Erythroblast (primary cell): ENCODE data around the gene SLC24A3.

Experiments used
- DNase-seq, 2 experiments: peaks; one replicate each; lab custom pipeline; 2025; lab: John Stamatoyannopoulos, UW
- GATA1 ChIP-seq: IDR thresholded peaks from 2 replicates; pipeline ENCODE4 v1.6.1; 2011; ENCODE audit warnings: low read depth, mild to moderate bottlenecking, control low read depth, low read length, moderate library complexity
- POLR2A ChIP-seq: IDR thresholded peaks from 2 replicates; pipeline ENCODE4 v1.6.1; 2011; ENCODE audit warnings: mild to moderate bottlenecking, low read length

The SLC24A3 gene

GRCh38 chr20:19291024-19291817 lies 78.8 kb downstream of the SLC24A3 start:
- no peak for DNase-seq
- TF ChIP-seq POLR2A (no peak), GATA1 (no peak)

- no peak for DNase-seq
- TF ChIP-seq GATA1 (no peak), POLR2A (no peak)
Observed at GRCh38 chr20:19291818-19292132, 79.3 kb downstream of the SLC24A3 start.

GRCh38 chr20:19292254-19292653 lies 79.8 kb downstream of the SLC24A3 start:
- DNase-seq, result no peak
- TF ChIP-seq GATA1, result no peak
- TF ChIP-seq POLR2A, result no peak

- DNase-seq, result no peak
- TF ChIP-seq GATA1 (no peak), POLR2A (no peak)
Observed at GRCh38 chr20:19295076-19295475, 82.6 kb downstream of the SLC24A3 start.

- TF ChIP-seq GATA1 (no peak), POLR2A (no peak)
- no peak for DNase-seq
Observed at GRCh38 chr20:19298652-19299051, 86.2 kb downstream of the SLC24A3 start.

- no peak for DNase-seq
- TF ChIP-seq GATA1 (no peak), POLR2A (no peak)
Observed at GRCh38 chr20:19300395-19300794, 88.0 kb downstream of the SLC24A3 start.

- TF ChIP-seq GATA1, result no peak
- TF ChIP-seq POLR2A, result no peak
- DNase-seq, result no peak
Observed at GRCh38 chr20:19301142-19301541, 88.7 kb downstream of the SLC24A3 start.

- no peak for DNase-seq
- TF ChIP-seq GATA1 (no peak), POLR2A (no peak)
Observed at GRCh38 chr20:19301843-19302242, 89.4 kb downstream of the SLC24A3 start.

GRCh38 chr20:19302714-19303113 lies 90.3 kb downstream of the SLC24A3 start:
- DNase-seq, result no peak
- no peak for TF ChIP-seq POLR2A
- TF ChIP-seq GATA1, result no peak

- DNase-seq, result no peak
- TF ChIP-seq POLR2A (no peak), GATA1 (no peak)
Observed at GRCh38 chr20:19304389-19304788, 91.9 kb downstream of the SLC24A3 start.

GRCh38 chr20:19304886-19305415 lies 92.5 kb downstream of the SLC24A3 start:
- DNase-seq, result no peak
- no peak for TF ChIP-seq POLR2A
- TF ChIP-seq GATA1, result no peak

GRCh38 chr20:19308146-19308545 lies 95.7 kb downstream of the SLC24A3 start:
- no peak for TF ChIP-seq GATA1
- TF ChIP-seq POLR2A, result no peak
- DNase-seq, result no peak

- no peak for DNase-seq
- no peak for TF ChIP-seq POLR2A
- no peak for TF ChIP-seq GATA1
Observed at GRCh38 chr20:19310541-19310940, 98.1 kb downstream of the SLC24A3 start.

GRCh38 chr20:19313342-19314069 lies 101.1 kb downstream of the SLC24A3 start:
- TF ChIP-seq POLR2A (no peak), GATA1 (no peak)
- no peak for DNase-seq

- TF ChIP-seq GATA1 (no peak), POLR2A (no peak)
- no peak for DNase-seq
Observed at GRCh38 chr20:19314621-19315020, 102.2 kb downstream of the SLC24A3 start.
